Gastroesophageal sphincter (tissue), 4 donors: ENCODE results near the gene PFKFB4. TPM values are rescaled to one million over a fixed set of nuclear protein-coding genes. Genes with fewer than 3 reads are reported as not detected.
A peak's percentile ranks its signal among the peaks of the same experiment; 100 is the strongest.

ENCODE experiments used
- ATAC-seq: fragments of 150-250 bp; one replicate; pipeline ENCODE4 v1.9.1; 2016; ENCODE audit warnings: mild to moderate bottlenecking, moderate library complexity
- H3K27ac ChIP-seq, 4 donors: fragments of 200-600 bp; sonication (generic) in 3 of 4; 1 replicate in 3 of 4; 2 replicates in 1 of 4; pipeline ENCODE4 v1.5.1; 2016 to 2019
- H3K27me3 ChIP-seq: fragments of 200-600 bp; sonication (generic); one replicate; pipeline ENCODE4 v1.5.1; 2019
- H3K36me3 ChIP-seq, 2 donors: fragments of 200-600 bp; sonication (generic); one replicate each; pipeline ENCODE4 v1.5.1; 2019; ENCODE audit warnings: control low read depth in 1 of 2
- H3K4me1 ChIP-seq, 3 donors: fragments of 200-600 bp; sonication (generic); 1 replicate in 2 of 3; 2 replicates in 1 of 3; pipeline ENCODE4 v1.5.1; 2016 to 2019; ENCODE audit warnings: control low read depth in 2 of 3
- H3K4me3 ChIP-seq, 2 donors: fragments of 200-600 bp; sonication (generic); one replicate each; pipeline ENCODE4 v1.5.1; 2019; ENCODE audit warnings: mild to moderate bottlenecking in 1 of 2, moderate library complexity in 1 of 2
- H3K9me3 ChIP-seq, 3 donors: fragments of 200-600 bp; sonication (generic); one replicate each; pipeline ENCODE4 v1.5.1; 2017 to 2019; ENCODE audit warnings: control low read depth in 2 of 3
- EP300 ChIP-seq: sonication (generic); formaldehyde crosslinking; IDR thresholded peaks from one replicate; pipeline ENCODE4 v1.6.1; 2017; ENCODE audit warnings: antibody characterized with exemption, mild to moderate bottlenecking
- POLR2A ChIP-seq, 2 donors: fragments of 450-650 bp; IDR thresholded peaks; one replicate each; pipeline ENCODE4 v1.6.1; 2017; ENCODE audit warnings: antibody characterized with exemption in 2 of 2, mild to moderate bottlenecking in 2 of 2, moderate library complexity in 1 of 2
- POLR2AphosphoS5 ChIP-seq: sonication (generic); formaldehyde crosslinking; IDR thresholded peaks from one replicate; pipeline ENCODE4 v1.6.1; 2017; ENCODE audit warnings: antibody characterized with exemption
- WGBS, 2 donors: methylation state at CpG; one replicate each; pipeline ENCODE4 v1.1.5; 2018; ENCODE audit warnings: low coverage in 1 of 2; 5-methylcytosine and 5-hydroxymethylcytosine counted together
- total RNA-seq, 4 donors: library from RNA; depleted of rRNA; stranded (reverse); fragments of >200 nt; gene quantifications; one replicate each; pipeline ENCODE4 v1.1.0, GENCODE V29; 2016
- TF ChIP-seq, protein P1 (sequence below), 4 experiments: fragments of 200-600 bp in 2 of 4; fragments of 450-650 bp in 2 of 4; sonication (generic) in 1 of 4; IDR thresholded peaks; one replicate each; pipeline ENCODE4 v1.5.1; 2017 to 2019; ENCODE audit warnings: antibody characterized with exemption in 4 of 4, mild to moderate bottlenecking in 2 of 4, moderate library complexity in 2 of 4

Gene PFKFB4
- total RNA-seq, 4 donors from 2014 or later = 1.8 to 2.9 (median 2.4) TPM

DNA sequence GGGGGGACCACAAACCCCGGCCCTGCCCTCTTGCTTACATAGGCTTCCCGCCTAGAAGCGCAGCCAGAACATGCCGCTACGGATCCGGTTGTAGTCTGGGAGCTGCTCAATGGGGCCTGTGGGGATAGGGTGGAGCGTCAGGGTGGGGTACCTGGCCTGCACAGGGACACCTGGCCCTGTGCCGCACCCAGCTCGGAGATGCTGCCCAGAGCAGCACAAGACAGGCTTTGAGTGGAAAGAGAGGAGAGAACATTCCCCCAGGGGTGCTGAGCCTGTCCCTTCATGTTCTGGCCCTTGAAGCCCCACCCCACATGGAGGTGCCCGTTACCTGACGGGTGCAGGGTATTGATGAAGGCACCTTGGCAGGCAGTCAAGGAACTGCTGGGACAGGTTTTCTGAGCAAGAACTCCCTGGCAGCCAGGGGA lies 42.5 kb upstream of the PFKFB4 start:
- no peak overlapping the region for H3K4me3 ChIP-seq
- no peaks in the 10 kb centered on the region for H3K9me3 ChIP-seq
- H3K36me3 ChIP-seq = peaks cover 0 to 69% of the 10 kb centered on the region in 2 donors
- no peak for ATAC-seq
- 40 to 44% methylated on average over 4 of the region's 11 CpGs for WGBS, 2 donors
- peaks cover 0 to 41% (median 32%) of the 10 kb centered on the region in 3 donors for H3K4me1 ChIP-seq
- TF ChIP-seq, protein P1, sequence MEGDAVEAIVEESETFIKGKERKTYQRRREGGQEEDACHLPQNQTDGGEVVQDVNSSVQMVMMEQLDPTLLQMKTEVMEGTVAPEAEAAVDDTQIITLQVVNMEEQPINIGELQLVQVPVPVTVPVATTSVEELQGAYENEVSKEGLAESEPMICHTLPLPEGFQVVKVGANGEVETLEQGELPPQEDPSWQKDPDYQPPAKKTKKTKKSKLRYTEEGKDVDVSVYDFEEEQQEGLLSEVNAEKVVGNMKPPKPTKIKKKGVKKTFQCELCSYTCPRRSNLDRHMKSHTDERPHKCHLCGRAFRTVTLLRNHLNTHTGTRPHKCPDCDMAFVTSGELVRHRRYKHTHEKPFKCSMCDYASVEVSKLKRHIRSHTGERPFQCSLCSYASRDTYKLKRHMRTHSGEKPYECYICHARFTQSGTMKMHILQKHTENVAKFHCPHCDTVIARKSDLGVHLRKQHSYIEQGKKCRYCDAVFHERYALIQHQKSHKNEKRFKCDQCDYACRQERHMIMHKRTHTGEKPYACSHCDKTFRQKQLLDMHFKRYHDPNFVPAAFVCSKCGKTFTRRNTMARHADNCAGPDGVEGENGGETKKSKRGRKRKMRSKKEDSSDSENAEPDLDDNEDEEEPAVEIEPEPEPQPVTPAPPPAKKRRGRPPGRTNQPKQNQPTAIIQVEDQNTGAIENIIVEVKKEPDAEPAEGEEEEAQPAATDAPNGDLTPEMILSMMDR (IDR thresholded peaks at IDR 0.05) = peak in 1 of 4 experiments; percentile 4
- TF ChIP-seq EP300 (no peak), POLR2AphosphoS5 (no peak), POLR2A (IDR thresholded peaks at IDR 0.05) (no peak)
- peaks cover 13% of the 10 kb centered on the region for H3K27me3 ChIP-seq
- H3K27ac ChIP-seq = peak overlapping the region in 3 of 4 donors; percentile 74 to 89 (median 83)

DNA sequence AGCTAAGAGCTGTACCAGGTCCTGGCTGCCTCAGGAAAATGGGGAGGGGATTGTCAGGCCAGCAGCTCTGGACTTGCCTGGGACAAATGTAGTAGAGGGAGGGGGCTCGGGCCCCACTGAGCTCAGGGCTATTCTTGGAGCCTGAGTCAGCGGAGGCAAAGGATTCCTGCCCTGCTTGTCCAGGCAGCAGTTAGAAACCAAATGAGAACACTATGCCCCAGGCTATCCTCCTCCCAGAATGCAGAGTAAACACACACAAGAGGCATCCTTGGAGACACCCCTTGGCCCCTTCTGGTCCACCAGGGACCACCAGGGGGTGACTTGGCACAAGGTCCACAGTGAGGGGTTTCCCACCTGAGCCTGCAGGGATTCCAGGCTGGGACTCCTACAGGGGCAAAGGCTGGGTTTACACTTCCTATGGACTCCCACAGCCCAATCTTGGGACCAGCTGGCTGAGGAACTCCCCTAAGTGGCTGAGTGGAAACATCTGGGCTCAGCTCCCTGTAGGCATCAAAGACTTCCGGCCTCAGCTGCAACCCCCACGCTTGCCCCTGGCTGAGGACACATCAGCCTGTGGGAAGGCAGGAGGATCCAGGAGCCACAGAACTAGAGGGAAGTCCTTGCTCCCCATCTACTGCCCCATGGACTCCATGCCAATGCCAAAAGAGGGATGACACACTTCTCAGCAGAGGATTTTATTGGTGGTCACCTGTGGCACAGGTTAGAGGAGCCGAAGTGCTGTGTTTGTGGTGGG lies 41.9 kb upstream of the PFKFB4 start:
- peaks cover 0 to 63% of the 10 kb centered on the region in 2 donors for H3K36me3 ChIP-seq
- H3K4me1 ChIP-seq = peaks cover 0 to 42% (median 32%) of the 10 kb centered on the region in 3 donors

DNA sequence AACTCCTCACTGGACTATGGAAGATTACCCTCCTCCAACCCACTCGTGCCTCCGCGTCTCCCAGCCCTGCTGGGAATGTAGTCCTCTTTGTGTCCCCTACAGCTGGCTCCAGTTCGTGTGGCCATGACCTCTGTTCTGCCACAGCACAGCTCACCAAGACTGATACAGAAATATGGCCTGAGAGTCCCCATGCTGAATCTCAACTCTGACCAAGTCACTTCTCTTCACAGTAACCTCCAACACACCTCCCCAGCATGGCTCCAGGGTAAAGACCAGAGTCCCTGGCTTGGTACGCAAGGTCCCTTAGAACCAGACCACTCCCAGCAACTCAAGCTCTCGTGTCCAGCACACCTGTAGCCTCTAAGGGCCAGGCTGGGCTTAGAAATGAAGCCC lies 40.8 kb upstream of the PFKFB4 start:
- peaks cover 30% of the 10 kb centered on the region for H3K27me3 ChIP-seq
- no peak overlapping the region for H3K4me3 ChIP-seq
- ATAC-seq = no peak
- TF ChIP-seq, protein P1 (IDR thresholded peaks at IDR 0.05) = no peak
- no peak for TF ChIP-seq POLR2AphosphoS5
- TF ChIP-seq POLR2A (IDR thresholded peaks at IDR 0.05) = no peak
- no peak for TF ChIP-seq EP300
- H3K9me3 ChIP-seq = no peaks in the 10 kb centered on the region
- 68% methylated on average over 3 of the region's 6 CpGs; no CpG with 5 or more reads in 1 of the 2 donors for WGBS, 2 donors
- H3K36me3 ChIP-seq = peaks cover 0 to 52% of the 10 kb centered on the region in 2 donors
- peaks cover 0 to 42% (median 32%) of the 10 kb centered on the region in 3 donors for H3K4me1 ChIP-seq
- H3K27ac ChIP-seq = peak overlapping the region in 3 of 4 donors; percentile 74 to 89 (median 83)

More for the DNA sequence above, 41.9 kb upstream of the PFKFB4 start:
- Histone ChIP-seq H3K9me3 (no peaks in the 10 kb centered on the region), H3K4me3 (no peak overlapping the region), H3K27ac (peak overlapping the region in 3 of 4 donors; percentile 74 to 89 (median 83)), H3K27me3 (peaks cover 19% of the 10 kb centered on the region)
- no peak for TF ChIP-seq POLR2A (IDR thresholded peaks at IDR 0.05)
- TF ChIP-seq EP300 = no peak
- TF ChIP-seq POLR2AphosphoS5 = peak; percentile 40
- TF ChIP-seq, protein P1 (IDR thresholded peaks at IDR 0.05) = peak in 1 of 4 experiments; percentile 4
- peak; percentile 63 for ATAC-seq
- 36% methylated on average over 2 of the region's 5 CpGs; no CpG with 5 or more reads in 1 of the 2 donors for WGBS, 2 donors

DNA sequence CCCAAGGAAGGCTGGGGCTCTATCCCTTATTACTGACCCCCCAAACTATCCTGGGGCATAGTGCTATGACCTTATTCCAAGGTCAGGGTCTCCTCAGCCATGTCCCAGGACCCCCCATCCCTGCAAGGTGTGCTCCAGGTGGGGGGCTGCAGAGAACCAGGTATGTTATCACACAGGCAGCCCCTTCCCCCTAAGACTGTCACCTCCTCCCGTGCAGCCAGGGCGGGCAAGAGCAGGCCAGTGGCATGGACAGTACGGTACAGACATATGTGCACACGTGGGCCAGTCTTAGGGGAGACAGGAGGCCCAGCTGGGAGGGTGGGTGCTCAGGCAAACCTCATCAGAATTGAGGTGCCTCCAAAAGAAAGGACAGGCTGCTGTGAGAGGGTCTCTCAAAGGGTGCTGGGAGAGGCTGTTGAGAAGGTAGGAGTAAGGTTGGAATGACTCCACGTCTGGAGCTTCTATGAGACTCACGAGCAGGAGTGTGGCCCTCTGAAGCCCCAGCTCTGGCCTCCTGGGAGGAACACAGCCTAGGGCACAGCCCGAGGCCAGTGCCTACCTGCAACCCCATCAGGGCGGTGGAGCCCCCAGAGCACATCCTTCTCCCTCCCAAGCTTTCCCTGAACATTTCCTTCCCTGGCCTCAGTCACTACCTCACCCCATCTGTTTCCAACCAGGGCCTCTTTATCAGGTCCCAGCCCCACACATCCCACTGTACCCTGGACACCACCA lies 40.2 kb upstream of the PFKFB4 start:
- no peaks in the 10 kb centered on the region for H3K9me3 ChIP-seq
- no peak for ATAC-seq
- H3K36me3 ChIP-seq = peaks cover 0 to 46% of the 10 kb centered on the region in 2 donors
- peaks cover 36% of the 10 kb centered on the region for H3K27me3 ChIP-seq
- peak overlapping the region in 3 of 4 donors; percentile 74 to 89 (median 83) for H3K27ac ChIP-seq
- H3K4me3 ChIP-seq = no peak overlapping the region
- H3K4me1 ChIP-seq = peaks cover 0 to 42% (median 32%) of the 10 kb centered on the region in 3 donors
- WGBS, 2 donors = 63 to 100% methylated on average over 1 to 3 of the region's 8 CpGs
- TF ChIP-seq EP300 (no peak), POLR2A (IDR thresholded peaks at IDR 0.05) (no peak), POLR2AphosphoS5 (no peak)
- TF ChIP-seq, protein P1 (IDR thresholded peaks at IDR 0.05) = no peak
